ENCODE data around the gene CCDC170.

GRCh38 chr6:151565940-151566339 is 72.1 kb downstream of the CCDC170 start:
- TF ChIP-seq EP300 (IDR thresholded peaks at IDR 0.05) (no peak), CTCF (IDR thresholded peaks at IDR 0.05) (no peak), POLR2A (IDR thresholded peaks at IDR 0.05) (no peak)
